ENCODE results near the gene APOF. TPM values are rescaled to one million over a fixed set of nuclear protein-coding genes. Genes with fewer than 3 reads are reported as not detected.

APOF gene
- total and polyA plus RNA-seq, 2 of the 13 experiments (the other 11 are each of a cell fraction or from before 2014, with no cell fraction given) = 3.3 to 23.9 TPM

GRCh38 chr12:56315249-56315621 is 47.4 kb downstream of the APOF start (continued):
- 0 out of 2 replicates have a peak, but pooled peaks have one; percentile 9 for TF ChIP-seq PRDM4 (CRISPR knock-in tag; IDR thresholded peaks at IDR 0.05; ENCODE audit: borderline replicate concordance)
- TF ChIP-seq SNAPC4 (CRISPR knock-in tag; IDR thresholded peaks at IDR 0.05) = 0 out of 2 replicates have a peak, but pooled peaks have one; percentile 63
- TF ChIP-seq ZNF234 (CRISPR knock-in tag; conservative IDR thresholded peaks at IDR 0.05) = no peak
- no peak for TF ChIP-seq ZNF432 (CRISPR knock-in tag; IDR thresholded peaks at IDR 0.05; ENCODE audit: borderline replicate concordance)
- TF ChIP-seq ZSCAN21 (CRISPR knock-in tag; IDR thresholded peaks at IDR 0.05; ENCODE audit: borderline replicate concordance) = no peak
- no peak for TF ChIP-seq ZNF543 (CRISPR knock-in tag; IDR thresholded peaks at IDR 0.05)
- 0 out of 2 replicates have a peak, but pooled peaks have one; percentile 14 for TF ChIP-seq ZNF564 (CRISPR knock-in tag; IDR thresholded peaks at IDR 0.05)
- no peak for TF ChIP-seq SP4 (CRISPR knock-in tag; IDR thresholded peaks at IDR 0.05)
- TF ChIP-seq ZNF576 (CRISPR knock-in tag; IDR thresholded peaks at IDR 0.05) = no peak
- no peak for TF ChIP-seq ISL2 (CRISPR knock-in tag; IDR thresholded peaks at IDR 0.05)
